ENCODE measurements around the gene CBX2.

CBX2 gene

DNA sequence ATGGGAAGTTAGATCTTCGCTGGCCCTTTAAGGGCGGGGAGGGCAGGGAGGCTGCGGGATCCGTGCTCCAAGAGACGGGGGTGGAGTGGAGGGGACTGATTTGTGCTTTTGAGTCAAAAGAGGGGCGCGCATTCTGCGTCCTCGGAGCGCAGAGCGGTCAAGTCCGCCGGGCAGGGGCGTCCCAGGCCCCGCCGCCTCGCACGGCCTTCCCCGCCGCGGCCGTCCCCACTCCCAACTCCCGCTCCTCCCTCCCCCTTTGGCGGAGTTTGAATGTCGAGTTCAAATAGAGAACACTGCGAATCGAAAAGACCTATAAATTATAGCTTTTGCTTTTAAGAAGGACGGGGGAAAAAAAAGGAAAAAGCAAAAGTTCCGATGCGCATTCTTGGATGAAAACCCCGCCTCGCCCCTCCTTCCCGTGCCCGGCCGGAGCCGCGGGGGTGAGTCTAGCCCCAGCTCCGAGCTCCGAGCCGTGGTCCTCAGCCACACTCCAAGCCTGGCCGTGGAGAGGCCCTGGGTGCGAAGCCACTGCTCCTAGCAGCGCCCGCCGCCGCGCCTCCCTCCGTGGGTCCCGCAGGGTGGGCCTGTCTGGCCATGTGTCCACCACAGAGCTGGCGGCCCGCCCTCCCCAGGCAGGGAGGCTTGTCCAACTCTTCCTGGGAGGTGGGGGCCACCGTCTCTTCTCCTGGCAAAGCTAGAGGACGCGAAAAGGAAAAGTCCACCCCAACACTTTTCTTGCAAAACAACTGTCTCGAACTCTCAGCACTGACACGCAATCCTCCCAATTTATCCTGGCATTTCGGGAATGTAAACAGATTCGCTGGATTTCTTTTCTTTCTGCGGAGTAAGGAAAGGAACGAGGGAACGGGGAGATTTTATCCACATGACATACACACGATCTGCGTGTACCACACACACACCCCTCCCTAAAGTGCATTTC lies 15.3 kb downstream of the CBX2 start:
- DNase-seq (no peak), ATAC-seq (replicated peaks) (no peak)
- Mint-ChIP-seq H3K27me3 (peaks cover 33 to 40% of the 10 kb centered on the region in 2 donors), H3K4me1 (peaks cover 13 to 32% of the 10 kb centered on the region in 2 donors), H3K9me3 (no peaks in the 10 kb centered on the region), H3K36me3 (peaks cover 3 to 5% of the 10 kb centered on the region in 2 donors), H3K27ac (peak overlapping the region; percentile 87), H3K4me3 (no peak overlapping the region)

DNA sequence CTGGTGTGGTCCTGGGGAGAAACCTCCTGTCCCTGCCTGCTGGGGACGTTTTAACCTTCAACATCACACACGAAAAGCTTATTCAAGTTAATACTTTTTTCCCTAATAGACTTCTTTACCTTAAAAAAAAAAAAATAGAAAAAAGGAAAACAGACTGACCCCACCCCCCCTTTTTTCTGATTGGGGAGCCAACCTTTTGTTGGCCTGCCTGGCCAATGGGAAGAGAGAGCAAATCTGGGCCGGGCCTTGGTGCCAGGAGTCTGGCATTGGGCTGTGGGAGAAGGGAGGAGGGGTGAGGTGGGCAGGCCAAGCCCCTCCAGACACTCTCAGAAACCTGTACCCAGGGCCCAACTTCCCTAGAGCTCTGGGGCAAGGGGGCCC lies 16.0 kb downstream of the CBX2 start:
- Mint-ChIP-seq H3K9me3 (no peaks in the 10 kb centered on the region), H3K4me3 (no peak overlapping the region), H3K27ac (peak overlapping the region; percentile 87), H3K4me1 (peaks cover 17 to 38% of the 10 kb centered on the region in 2 donors), H3K36me3 (peaks cover 5 to 8% of the 10 kb centered on the region in 2 donors), H3K27me3 (peaks cover 33 to 40% of the 10 kb centered on the region in 2 donors)
- ATAC-seq (replicated peaks) (no peak), DNase-seq (no peak)

DNA sequence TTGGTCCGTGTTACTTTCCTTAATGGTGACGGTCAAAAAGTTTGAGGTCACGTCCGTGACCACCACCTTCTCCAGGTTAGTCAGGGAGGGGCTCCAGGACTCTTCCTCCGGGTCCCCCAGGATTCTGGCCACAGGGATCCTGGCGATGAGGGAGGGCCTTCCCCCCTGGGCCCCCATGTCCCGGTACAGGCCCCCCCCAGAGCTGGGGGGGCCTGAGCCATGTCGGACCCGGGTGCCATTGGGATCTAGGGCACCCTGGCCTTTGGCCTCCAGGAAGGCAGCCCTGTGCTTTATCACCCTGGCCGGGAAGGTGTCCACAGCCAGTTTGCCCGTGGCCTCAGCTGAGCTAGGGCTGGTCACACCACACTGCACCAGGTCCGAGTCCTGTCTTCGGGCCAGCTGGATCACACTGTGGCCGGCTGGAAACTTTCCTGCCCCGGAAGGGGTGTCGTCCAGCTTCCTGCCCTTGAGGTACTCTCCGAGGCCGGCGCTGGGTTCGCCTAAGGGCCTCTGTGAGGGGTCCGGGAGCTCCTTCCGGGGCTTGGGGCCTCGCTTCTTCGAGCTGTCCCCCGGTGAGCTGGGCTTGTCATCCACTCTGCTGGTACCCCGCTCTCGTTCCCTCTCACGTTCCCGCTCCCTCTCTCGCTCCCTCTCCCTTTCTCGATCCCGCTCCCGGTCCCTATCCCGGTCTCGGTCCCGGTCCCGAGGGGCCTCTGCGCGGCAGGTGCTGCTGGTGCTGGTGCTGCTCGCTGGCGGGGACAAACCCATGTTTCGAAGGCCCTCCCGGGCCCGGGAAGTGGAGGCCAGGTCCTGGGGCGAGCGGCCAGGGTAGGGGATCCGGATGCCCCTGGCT lies 16.9 kb downstream of the CBX2 start:
- DNase-seq (no peak), ATAC-seq (replicated peaks) (no peak)
- H3K27ac Mint-ChIP-seq = no peak overlapping the region
- peaks cover 0 to 3% of the 10 kb centered on the region in 2 donors for H3K9me3 Mint-ChIP-seq
- peaks cover 9 to 13% of the 10 kb centered on the region in 2 donors for H3K36me3 Mint-ChIP-seq
- H3K4me3 Mint-ChIP-seq = no peak overlapping the region
- peaks cover 34 to 41% of the 10 kb centered on the region in 2 donors for H3K27me3 Mint-ChIP-seq
- peaks cover 21 to 40% of the 10 kb centered on the region in 2 donors for H3K4me1 Mint-ChIP-seq

DNA sequence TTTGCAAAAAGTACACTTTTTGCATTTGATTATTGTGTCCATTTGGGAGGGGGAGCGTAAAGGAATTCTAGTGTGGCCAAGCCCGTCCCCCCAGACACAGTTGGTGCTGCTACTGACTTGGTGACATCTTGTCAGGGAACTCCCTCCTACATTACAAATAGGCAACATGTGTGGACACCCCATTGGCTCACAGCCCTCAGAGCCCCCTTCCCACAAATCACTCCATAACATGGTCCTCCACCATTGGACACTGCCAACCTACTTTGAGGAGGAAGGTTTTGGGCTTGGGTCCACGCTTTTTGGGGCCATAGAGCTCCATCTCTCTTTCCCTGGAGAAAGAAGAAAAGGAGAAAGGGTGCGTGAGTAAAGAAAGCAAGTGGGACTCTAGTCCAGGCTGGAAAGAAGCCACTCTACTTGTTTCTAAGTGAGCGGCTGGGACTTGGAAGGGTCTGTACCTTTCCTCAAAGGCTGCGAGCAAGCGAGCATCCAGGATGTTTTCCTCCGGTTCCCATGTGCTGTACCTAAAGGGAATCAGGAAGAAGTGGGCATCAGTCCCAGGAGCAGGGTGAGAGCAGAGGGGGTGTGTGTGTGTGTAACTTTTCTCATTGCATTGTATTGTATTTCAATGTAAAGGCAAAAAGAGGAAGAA lies 18.0 kb downstream of the CBX2 start:
- H3K4me3 Mint-ChIP-seq = peak overlapping the region; percentile 86 to 90
- H3K36me3 Mint-ChIP-seq = peaks cover 12 to 17% of the 10 kb centered on the region in 2 donors
- H3K27ac Mint-ChIP-seq = no peak overlapping the region
- H3K4me1 Mint-ChIP-seq = peaks cover 27 to 40% of the 10 kb centered on the region in 2 donors
- no peak for DNase-seq
- no peak for ATAC-seq (replicated peaks)
- peaks cover 0 to 5% of the 10 kb centered on the region in 2 donors for H3K9me3 Mint-ChIP-seq
- peaks cover 32 to 41% of the 10 kb centered on the region in 2 donors for H3K27me3 Mint-ChIP-seq

DNA sequence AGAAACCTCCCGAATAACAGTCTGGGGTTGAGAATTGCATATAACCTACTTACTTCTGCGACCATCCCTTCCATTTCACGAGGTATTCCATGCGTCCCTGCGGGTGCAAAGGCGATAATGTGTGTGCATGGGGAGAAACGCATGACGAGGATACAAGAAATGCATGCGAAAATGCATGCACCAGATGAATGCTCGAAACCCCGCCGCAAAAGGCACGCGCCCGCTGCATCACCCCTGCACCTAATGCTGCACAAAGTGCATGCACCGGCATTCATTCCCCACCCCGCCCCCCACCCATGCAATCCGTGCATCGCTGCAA lies 18.5 kb downstream of the CBX2 start:
- H3K4me1 Mint-ChIP-seq = peaks cover 25 to 38% of the 10 kb centered on the region in 2 donors
- no peak overlapping the region for H3K27ac Mint-ChIP-seq
- H3K36me3 Mint-ChIP-seq = peaks cover 12 to 17% of the 10 kb centered on the region in 2 donors
- no peak for DNase-seq
- H3K4me3 Mint-ChIP-seq = peak overlapping the region; percentile 86 to 90
- H3K9me3 Mint-ChIP-seq = peaks cover 0 to 5% of the 10 kb centered on the region in 2 donors
- peaks cover 30 to 40% of the 10 kb centered on the region in 2 donors for H3K27me3 Mint-ChIP-seq
- ATAC-seq (replicated peaks) = no peak

DNA sequence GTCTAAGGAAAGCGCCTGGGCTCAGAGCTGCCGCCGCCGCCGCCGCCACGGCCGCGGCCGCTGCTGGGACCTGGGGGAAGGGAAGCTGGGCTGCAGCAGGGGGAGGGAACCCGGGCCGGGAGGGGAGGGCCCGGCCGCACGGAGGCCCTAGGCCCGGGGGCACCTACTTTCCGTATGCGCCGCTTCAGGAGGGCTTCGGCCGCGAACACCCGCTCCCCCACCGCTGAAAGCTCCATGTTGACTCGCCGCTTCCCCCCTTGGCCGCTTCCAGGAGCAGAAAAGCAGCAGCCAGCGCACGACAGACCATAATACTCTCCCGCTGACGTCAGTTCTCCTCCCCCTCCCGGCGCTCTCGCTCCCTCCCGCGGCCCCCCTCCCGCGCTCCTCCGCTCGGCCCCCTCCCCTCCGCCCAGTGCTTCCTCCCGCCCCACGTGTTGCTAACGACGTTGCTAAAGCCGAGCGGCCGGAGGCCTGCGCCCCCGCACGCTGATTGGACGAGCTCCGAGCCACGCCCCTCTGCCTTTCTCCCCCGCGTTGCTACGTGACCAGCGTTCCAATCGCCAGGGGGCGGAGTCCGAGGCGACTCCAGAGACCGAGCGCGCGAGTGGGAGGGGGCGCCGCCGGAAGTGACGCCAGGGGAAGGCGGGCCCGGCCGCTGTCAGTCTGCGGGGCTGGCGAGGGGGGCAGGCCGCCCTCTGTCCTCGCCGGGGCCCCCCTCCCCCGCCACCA lies 19.0 kb downstream of the CBX2 start, which contains the start of gene CBX8:
TSS of gene CBX8 (minus strand) at position 315 of the 729 bp plus-strand sequence. CDS start at position 236, 79 bp downstream.
- peaks cover 13 to 20% of the 10 kb centered on the region in 2 donors for H3K36me3 Mint-ChIP-seq
- DNase-seq = peak; percentile 99
- peaks cover 28 to 41% of the 10 kb centered on the region in 2 donors for H3K4me1 Mint-ChIP-seq
- ATAC-seq (replicated peaks) = peak; percentile 92 to 93
- H3K27ac Mint-ChIP-seq = peak within 1 kb of the TSS; percentile 91
- H3K9me3 Mint-ChIP-seq = peaks cover 0 to 6% of the 10 kb centered on the region in 2 donors
- H3K27me3 Mint-ChIP-seq = peaks cover 34 to 41% of the 10 kb centered on the region in 2 donors
- peak within 1 kb of the TSS; percentile 86 to 90 for H3K4me3 Mint-ChIP-seq

DNA sequence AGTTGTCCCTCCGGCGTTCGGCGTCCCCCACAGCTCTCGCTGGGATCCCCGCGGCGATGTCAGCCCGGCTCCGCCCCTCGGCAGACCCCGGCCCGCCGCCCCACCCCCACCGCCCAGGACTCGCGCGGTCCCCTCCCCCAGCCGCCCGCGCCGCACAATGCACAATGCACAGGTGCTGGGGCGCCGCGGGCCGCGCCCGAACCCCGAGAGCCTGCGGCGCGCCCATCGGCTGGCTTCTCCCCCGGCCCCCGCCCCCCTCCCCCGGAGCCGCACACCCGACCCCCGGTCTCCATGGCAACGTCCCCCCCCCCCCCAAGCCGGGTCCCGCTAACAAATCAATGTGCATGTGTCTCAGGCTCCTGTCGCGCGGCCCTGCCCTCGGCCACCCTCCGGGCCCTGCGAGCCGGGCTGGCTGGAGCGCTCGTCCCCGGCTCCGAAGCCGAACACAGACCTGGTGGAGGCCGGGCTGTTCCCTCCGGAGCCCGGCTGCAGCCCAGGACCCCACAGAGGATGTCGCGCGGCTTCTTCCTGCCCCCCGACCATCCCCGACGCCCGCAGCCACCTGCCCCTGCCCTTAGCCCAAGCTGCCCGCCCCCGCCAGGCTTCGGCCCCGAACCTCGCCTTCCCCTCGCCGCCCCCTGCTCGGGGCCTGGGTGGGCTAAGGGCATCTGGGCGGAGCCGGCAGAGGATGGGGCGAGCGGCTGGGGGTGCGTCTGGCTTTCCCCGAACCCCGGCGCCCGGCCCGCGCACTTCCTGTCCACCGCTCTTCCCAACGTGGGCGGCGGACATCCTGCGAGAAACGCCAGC lies 19.7 kb downstream of the CBX2 start:
- Mint-ChIP-seq H3K27me3 (peaks cover 31 to 39% of the 10 kb centered on the region in 2 donors), H3K36me3 (peaks cover 14 to 22% of the 10 kb centered on the region in 2 donors), H3K4me3 (peak overlapping the region; percentile 49 to 86), H3K27ac (no peak overlapping the region), H3K4me1 (peaks cover 29 to 43% of the 10 kb centered on the region in 2 donors), H3K9me3 (peaks cover 0 to 7% of the 10 kb centered on the region in 2 donors)
- ATAC-seq (replicated peaks) = peak; percentile 14 to 27
- DNase-seq = no peak

DNA sequence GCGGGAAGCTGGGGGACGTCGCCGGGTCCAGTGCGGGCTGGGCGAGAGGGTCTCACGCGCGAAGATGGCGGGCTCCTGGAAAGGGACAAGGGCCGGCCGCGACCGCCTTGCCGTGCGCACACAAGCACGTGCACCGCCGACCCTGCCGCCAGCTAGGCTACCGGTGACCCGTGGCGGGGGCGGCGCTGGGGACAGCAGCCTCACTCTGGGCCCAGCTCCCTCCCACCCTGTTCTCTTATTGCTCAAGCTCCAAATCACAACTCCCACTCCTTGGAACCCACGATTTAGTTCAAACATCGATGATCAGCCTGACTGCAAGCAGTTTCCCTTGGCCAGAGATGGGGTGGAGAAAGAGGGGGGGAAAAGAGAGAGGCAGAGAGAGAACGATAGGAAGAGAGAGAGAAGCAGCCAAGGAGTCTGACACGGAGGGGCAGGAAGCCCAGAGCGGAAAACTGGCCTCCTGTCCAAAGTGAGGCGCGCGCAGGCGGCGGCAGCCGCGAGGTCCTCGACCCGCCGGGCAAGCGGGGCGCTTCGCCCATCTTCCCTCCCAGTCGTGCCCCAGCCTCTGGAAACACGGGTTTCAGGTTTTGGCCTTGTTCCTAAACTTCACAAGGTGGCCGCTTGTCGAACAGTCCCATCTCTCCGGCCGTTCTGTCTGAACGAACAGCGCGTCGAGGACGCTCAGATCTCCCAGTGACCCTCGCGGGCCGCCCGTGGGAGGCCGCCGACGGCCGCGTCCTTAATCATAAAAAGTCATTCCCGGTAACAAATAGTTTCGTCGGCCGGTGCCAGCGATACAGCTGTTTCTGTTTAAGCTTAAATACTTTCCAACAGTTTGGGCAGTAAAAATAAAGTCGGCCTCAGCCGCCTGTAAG lies 20.6 kb downstream of the CBX2 start:
- H3K4me3 Mint-ChIP-seq = peak overlapping the region; percentile 49 to 66

DNA sequence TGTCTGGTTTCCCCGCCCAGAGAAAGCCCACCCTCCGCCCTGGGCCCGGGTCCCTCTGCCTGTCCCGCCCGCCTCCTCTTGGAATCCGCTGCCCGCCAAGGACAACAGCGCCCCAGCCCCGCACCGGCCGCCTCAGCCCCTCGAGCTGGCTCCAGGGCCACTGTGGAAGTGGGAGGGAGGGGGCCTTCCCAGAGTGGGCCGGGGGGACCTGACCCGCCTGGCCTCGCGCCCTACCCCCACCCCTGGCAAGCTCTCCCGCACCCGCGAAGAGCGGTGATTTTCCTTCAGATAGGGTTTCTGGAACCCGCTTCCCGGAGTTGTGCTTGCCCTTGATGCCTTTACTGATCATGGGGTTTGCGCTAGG lies 21.2 kb downstream of the CBX2 start:
- H3K27me3 Mint-ChIP-seq = peaks cover 29 to 49% of the 10 kb centered on the region in 2 donors
- peaks cover 13 to 19% of the 10 kb centered on the region in 2 donors for H3K36me3 Mint-ChIP-seq
- H3K4me1 Mint-ChIP-seq = peaks cover 30 to 50% of the 10 kb centered on the region in 2 donors
- peaks cover 0 to 9% of the 10 kb centered on the region in 2 donors for H3K9me3 Mint-ChIP-seq
- no peak for ATAC-seq (replicated peaks)
- peak overlapping the region; percentile 66 to 69 for H3K4me3 Mint-ChIP-seq
- DNase-seq = no peak
- H3K27ac Mint-ChIP-seq = peak overlapping the region; percentile 95

More for the DNA sequence above, 20.6 kb downstream of the CBX2 start:
- Mint-ChIP-seq H3K36me3 (peaks cover 14 to 22% of the 10 kb centered on the region in 2 donors), H3K27ac (peak overlapping the region; percentile 70), H3K27me3 (peaks cover 31 to 46% of the 10 kb centered on the region in 2 donors), H3K4me1 (peaks cover 29 to 45% of the 10 kb centered on the region in 2 donors), H3K9me3 (peaks cover 0 to 8% of the 10 kb centered on the region in 2 donors)
- DNase-seq (no peak), ATAC-seq (replicated peaks) (no peak)

DNA sequence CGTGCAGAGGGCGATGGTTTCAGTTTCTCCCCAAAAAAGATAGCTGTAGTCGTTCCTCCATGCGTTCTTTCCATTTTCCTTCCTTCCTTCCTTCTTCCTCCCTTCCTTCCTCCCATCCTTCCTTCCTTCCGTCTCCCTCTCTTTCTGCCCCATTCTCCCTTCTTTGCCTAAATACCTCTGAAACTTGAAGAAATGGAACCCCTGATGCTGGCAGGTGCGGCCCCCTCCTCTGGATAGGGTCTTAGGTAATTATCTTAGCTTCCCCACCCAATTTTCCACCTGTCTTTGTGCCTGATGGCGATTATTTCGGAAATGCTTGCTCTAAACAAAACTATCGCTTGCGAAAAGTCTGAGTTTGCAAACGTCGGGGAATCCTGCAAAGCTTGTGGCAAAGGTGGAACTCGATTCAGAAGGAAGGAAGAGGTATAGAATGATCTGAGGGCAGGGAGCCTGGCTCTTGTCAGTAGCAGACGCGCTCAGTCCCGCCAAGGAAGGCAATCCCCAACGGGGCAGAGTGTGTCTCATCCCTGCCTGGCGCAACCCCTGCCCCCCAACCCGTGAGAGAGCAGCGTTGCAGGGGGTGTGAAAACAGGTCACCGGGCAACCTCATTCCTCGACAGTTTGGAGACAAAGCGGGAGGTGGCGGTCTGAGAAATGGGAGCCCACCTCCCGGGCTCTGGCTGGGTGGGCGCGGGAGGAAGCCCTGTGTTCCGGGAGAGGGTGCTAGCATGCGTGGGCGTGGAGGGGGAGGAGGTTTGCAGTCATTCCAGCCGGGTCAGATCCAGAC lies 21.8 kb downstream of the CBX2 start:
- peaks cover 0 to 14% of the 10 kb centered on the region in 2 donors for H3K9me3 Mint-ChIP-seq
- H3K27me3 Mint-ChIP-seq = peaks cover 35 to 55% of the 10 kb centered on the region in 2 donors
- H3K36me3 Mint-ChIP-seq = peaks cover 15 to 22% of the 10 kb centered on the region in 2 donors
- peak overlapping the region; percentile 95 for H3K27ac Mint-ChIP-seq
- H3K4me3 Mint-ChIP-seq = peak overlapping the region; percentile 66 to 69
- ATAC-seq (replicated peaks) = no peak
- peaks cover 35 to 55% of the 10 kb centered on the region in 2 donors for H3K4me1 Mint-ChIP-seq
- no peak for DNase-seq
